SHP77 treated with DMSO at 0.1 percent for 48 hours (cell line): ENCODE data around the gene SLC38A9.

Experiments
- DNase-seq: peaks from one replicate; lab custom pipeline; 2025; lab: John Stamatoyannopoulos, UW

Gene SLC38A9

DNA sequence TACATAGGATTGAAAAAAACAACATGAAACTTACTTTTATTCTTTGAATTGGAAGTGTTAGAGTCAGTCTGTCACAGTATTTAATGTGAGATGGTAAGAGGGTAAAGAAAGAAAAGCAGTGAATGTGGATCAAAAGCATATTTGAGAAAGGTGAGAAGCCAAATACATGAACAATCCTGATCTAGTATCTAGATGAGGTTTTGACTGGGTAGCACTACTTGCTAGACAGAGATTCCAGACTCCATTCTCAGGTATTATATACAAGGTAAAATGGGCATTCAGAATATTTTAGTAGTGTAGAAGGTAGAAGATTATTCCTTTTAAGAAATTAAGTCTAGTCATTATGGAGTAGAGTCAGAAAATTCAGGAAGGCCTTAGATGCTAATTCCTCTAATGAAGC, 62.2 kb downstream of the SLC38A9 start:
- no peak for DNase-seq

GRCh38 chr5:55645304-55645703, 66.8 kb downstream of the SLC38A9 start:
- no peak for DNase-seq

- no peak for DNase-seq
These were observed 73.7 kb downstream of the SLC38A9 start for GRCh38 chr5:55638455-55638854.

DNA sequence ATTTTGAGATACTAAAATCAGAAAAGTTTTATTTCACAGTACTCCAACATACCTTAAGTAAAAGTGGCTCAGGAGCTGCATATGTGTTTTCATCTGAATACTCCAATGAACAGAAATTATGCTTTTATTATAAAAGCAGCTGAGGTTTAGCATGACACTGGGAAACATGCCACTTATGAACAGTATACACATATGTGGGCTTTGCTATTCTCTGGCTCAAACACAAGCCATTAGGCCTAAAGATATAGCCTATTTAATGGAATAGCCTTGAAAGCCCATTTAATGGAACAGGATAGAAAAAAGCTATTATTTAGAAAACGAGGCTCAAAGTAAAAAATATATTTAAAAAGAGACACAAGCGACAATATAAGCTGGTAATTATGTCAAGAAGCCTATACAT, 74.1 kb downstream of the SLC38A9 start:
- no peak for DNase-seq

- no peak for DNase-seq
These were observed 75.4 kb downstream of the SLC38A9 start for GRCh38 chr5:55636683-55637082.

GRCh38 chr5:55636177-55636576, 75.9 kb downstream of the SLC38A9 start:
- DNase-seq, result peak; percentile 64

- no peak for DNase-seq
These were observed 77.3 kb downstream of the SLC38A9 start for GRCh38 chr5:55634866-55635265.

DNA sequence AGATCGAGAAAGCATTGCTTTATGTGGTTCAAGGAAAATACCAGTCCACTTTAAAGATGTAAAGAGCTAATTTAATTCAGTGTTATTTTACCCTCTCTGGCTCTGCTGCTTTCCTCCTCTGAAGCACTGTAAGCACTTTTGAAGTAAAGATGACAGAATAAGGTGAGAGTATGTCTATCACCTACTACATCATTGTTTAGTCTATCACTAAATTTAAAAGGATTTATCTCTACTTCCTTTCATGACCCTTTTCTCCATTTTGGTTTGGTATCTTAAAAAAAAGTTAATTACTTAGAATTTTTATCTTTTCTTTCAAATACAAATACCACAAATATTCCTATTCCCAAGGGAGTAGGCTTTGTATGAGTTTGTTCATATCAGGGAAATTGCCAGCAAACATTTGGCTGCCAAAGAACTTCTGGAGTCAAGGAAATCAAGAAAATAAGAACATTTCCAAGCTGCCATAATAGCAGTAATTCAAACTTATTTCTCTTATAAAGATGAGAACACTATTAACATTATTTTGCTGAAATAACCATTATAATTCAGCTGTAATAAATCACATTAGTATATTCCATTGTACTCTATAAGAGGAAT, 77.8 kb downstream of the SLC38A9 start:
- no peak for DNase-seq

GRCh38 chr5:55633574-55634208, 78.4 kb downstream of the SLC38A9 start:
- peak; percentile 80 for DNase-seq

- no peak for DNase-seq
These were observed 82.3 kb downstream of the SLC38A9 start for GRCh38 chr5:55629815-55630214.

GRCh38 chr5:55626790-55627189, 85.3 kb downstream of the SLC38A9 start:
- DNase-seq, result no peak

DNA sequence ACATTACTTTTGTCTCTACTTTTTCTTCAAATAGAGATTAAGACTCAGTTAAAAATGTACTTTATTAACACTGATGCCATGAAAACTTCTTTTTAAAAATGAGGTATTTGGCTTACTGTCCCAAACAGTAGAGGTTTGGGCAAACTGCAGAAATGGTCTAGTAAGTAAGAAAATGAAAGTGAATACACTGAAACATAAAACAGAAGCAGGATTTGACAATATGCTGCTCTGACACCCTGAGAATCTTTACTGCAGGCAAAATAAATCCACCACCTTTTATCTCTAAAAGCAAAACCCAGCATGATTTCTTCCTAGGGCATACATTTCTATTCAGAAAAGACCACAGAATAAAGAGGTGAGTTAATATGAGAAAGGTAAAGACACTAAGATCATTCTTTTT, 86.2 kb downstream of the SLC38A9 start:
- DNase-seq, result no peak

- DNase-seq, result no peak
These were observed 86.6 kb downstream of the SLC38A9 start for GRCh38 chr5:55625589-55625909.

DNA sequence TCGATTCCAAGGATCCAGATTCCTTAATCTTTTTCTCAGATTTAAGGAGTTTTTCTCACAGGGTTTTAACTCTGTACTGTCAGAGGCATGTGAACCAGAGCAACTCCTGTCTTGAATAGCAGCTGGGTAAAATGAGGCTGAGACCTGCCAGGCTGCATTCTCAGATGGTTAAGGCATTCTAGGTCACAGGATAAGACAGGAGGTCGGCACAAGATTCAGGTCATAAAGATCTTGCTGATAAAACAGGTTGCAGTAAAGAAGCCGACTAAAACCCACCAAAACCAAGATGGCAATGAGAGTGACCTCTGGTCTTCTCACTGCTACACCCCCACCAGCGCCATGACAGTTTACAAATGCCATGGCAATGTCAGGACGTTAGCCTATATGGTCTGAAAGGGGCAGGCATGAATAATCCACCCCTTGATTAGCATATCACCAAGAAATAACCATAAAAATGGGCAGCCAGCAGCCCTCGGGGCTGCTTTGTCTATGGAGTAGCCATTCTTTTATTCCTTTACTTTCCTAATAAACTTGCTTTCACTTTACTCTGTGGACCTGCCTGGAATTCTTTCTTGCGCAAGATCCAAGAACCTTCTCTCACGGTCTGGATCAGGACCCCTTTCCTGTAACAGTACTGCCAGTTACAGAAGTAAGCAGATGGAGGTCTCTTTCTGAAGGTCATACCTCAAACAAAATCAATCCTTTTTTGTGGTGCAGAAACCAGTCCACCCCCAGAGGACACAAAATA, 87.1 kb downstream of the SLC38A9 start:
- DNase-seq, result no peak

DNA sequence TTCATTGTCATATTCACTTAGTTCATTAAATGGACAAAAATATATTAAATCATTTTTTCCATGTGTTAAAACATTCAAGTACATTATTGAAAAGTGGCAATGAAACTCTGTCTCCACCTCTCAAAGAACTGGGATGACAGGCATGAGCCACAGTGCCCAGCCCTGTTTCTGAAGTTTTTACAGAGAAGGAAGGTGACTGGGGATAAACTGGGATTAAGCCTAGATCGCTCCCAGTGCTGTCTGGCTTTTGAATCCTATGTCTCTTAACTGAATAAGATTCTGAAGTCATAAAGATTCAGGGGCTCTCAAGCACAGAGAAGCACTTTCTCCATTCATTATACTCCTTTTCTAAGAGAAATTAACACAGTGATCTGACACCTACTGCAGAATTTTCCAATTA, 88.3 kb downstream of the SLC38A9 start:
- no peak for DNase-seq

GRCh38 chr5:55622460-55622859, 89.7 kb downstream of the SLC38A9 start:
- DNase-seq, result no peak

- no peak for DNase-seq
These were observed 90.9 kb downstream of the SLC38A9 start for GRCh38 chr5:55621229-55621628.

- DNase-seq, result no peak
These were observed 91.4 kb downstream of the SLC38A9 start for GRCh38 chr5:55620766-55621160.

DNA sequence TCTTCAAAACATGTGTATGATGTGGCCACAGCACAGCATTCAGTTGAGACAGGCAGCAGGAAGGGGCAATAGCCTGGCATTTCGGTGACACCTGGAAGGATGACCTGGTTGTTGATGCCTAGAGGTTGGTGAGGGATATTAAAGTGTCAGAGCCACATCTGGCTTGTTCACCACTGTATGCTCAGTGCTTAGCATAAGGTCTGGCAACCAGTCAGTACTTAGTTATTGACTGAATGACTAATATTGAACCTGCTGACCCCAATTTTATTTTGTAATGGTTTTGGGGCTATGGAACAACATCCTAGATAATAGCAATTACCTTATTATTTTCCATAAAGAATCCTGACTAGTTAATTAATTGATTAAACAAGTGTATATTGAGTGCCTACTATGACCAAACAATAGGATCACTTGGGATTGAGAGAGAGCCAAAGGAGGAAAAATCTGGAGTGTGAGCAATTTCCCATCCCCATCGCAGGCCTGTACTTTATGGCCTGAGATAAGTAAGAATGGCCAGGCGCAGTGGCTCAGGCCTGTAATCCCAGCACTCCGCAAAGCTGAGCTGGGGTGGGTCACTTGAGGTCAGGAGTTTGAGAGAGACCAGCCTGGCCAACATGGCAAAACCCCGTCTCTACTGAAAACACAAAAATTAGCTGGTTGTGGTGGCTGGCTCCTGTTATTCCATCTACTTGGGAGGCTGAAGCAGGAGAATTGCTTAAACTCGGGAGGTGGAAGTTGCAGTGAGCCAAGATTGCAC, 91.9 kb downstream of the SLC38A9 start:
- DNase-seq, result no peak

GRCh38 chr5:55618318-55618717, 93.8 kb downstream of the SLC38A9 start:
- DNase-seq, result no peak

GRCh38 chr5:55613112-55613868, 98.8 kb downstream of the SLC38A9 start:
- DNase-seq, result no peak

- DNase-seq, result no peak
These were observed 101.6 kb downstream of the SLC38A9 start for GRCh38 chr5:55610542-55610941.
